Measurements from ENCODE around the gene PCDHGA1. TPM values are rescaled to one million over a fixed set of nuclear protein-coding genes. Genes with fewer than 3 reads are reported as not detected.

PCDHGA1 gene
- total and polyA plus RNA-seq, 9 of the 15 experiments (the other 6 are each of a cell fraction or from before 2014, with no cell fraction given) = 0.05 to 0.26 (median 0.18) TPM; not detected in 2

GRCh38 chr5:141543053-141543452 is 212.7 kb downstream of the PCDHGA1 start (continued):
- TF ChIP-seq DDX20 (tag; IDR thresholded peaks at IDR 0.05; ENCODE audit: low read depth) = no peak

- Histone ChIP-seq H3K36me3 (ENCODE audit: control insufficient read depth, insufficient read depth, low read length) (peaks cover 87% of the 10 kb centered on the region), H3K4me2 (ENCODE audit: insufficient read depth, low read length) (no peak overlapping the region), H3K27me3 (ENCODE audit: control insufficient read depth in 2 of 2, insufficient read depth in 2 of 2, low read length in 2 of 2) (no peaks in the 10 kb centered on the region), H3K4me1 (replicated peaks in 1 of 2; ENCODE audit: control insufficient read depth in 2 of 2, insufficient read depth in 2 of 2, low read length in 2 of 2) (no peaks in the 10 kb centered on the region; a peak in 2 of 5 replicates), H3K4me3 (no peak overlapping the region), H3K9me1 (ENCODE audit: control insufficient read depth, insufficient read depth, low read length) (no peaks in the 10 kb centered on the region), H3K79me2 (ENCODE audit: control insufficient read depth, insufficient read depth, low read length) (peaks cover 49% of the 10 kb centered on the region), H4K20me1 (replicated peaks; ENCODE audit: control insufficient read depth, insufficient read depth, low read length) (no peaks in the 10 kb centered on the region), H3K9me3 (replicated peaks; ENCODE audit: control insufficient read depth, insufficient read depth, low read depth, low read length) (peaks cover 6% of the 10 kb centered on the region; the same call in 1 of the 2 replicates), H3K27ac (ENCODE audit: extremely low read depth, low read depth, low read length) (no peak overlapping the region), H2AFZ (ENCODE audit: low read depth, low read length) (no peak overlapping the region), H3K9ac (ENCODE audit: insufficient read depth in 1 of 2, low read depth in 2 of 2, low read length in 2 of 2) (no peak overlapping the region)
- WGBS (ENCODE audit: insufficient coverage, low coverage, missing lambda C conversion rate) = 100% methylated on average over 1 of the region's 1 CpG
- no peak for ATAC-seq
- POLR2A ChIA-PET = no interaction called here
- in situ Hi-C loops (cut with MboI) = no loop called here
- CTCF ChIA-PET (ENCODE audit: low intra/inter-chr PET ratio) = no interaction called here
- FAIRE-seq = no peak
- no peak for DNase-seq (ENCODE audit: extremely low read depth in 1 of 4, low spot score in 3 of 4)
- intact Hi-C loops (cut with micrococcal nuclease) = no loop called here
- no TSS peak for BruUV-seq (replicated peaks)
- TF ChIP-seq DEAF1 (CRISPR knock-in tag; IDR thresholded peaks at IDR 0.05) = no peak
- TF ChIP-seq ZNF165 (CRISPR knock-in tag; IDR thresholded peaks at IDR 0.05; ENCODE audit: borderline replicate concordance) = no peak
- no peak for TF ChIP-seq ZBTB40 (IDR thresholded peaks at IDR 0.05)
- no peak for TF ChIP-seq ZBTB40 (CRISPR knock-in tag; IDR thresholded peaks at IDR 0.05)
- TF ChIP-seq ZBTB17 (CRISPR knock-in tag; IDR thresholded peaks at IDR 0.05) = no peak
- no peak for TF ChIP-seq BACH1 (tag; IDR thresholded peaks at IDR 0.05)
- no peak for TF ChIP-seq NCOA4 (IDR thresholded peaks at IDR 0.05; ENCODE audit: partially characterized antibody)
- no peak for TF ChIP-seq MBD1 (CRISPR knock-in tag; IDR thresholded peaks at IDR 0.05)
Observed at GRCh38 chr5:141547488-141547887, 217.2 kb downstream of the PCDHGA1 start.

All from K562 (cell line).